ENCODE data around the gene CHRNE.

The CHRNE gene

DNA sequence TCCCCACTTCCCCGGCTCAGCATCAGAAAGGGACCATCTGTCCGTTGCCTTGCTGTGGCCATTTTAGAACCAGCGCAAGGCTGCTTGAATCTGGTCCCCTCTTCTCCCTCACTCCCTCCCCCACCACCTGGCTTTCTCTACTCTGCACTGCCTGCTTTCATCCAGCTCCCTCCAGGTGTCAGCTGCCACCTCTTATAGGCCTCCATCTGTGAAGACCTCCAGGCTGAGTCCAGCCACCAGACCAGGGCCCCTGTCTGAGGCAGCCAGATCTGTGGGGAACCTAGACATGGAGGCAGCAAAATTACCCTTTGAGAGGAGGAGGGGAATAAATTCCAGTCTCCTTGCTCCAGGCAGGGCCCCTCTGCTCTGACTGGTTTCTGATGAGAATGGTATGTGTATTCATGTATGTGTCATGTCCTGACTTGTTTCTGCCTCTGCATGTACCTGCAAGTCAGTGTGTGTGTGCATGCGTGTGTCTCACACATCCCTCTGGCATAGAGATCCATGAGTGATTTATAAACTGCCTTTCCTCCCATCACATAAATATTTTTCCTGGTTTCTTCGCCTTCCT, 48.7 kb downstream of the CHRNE start:
- DNase-seq (ENCODE audit: low read depth), result no peak

DNA sequence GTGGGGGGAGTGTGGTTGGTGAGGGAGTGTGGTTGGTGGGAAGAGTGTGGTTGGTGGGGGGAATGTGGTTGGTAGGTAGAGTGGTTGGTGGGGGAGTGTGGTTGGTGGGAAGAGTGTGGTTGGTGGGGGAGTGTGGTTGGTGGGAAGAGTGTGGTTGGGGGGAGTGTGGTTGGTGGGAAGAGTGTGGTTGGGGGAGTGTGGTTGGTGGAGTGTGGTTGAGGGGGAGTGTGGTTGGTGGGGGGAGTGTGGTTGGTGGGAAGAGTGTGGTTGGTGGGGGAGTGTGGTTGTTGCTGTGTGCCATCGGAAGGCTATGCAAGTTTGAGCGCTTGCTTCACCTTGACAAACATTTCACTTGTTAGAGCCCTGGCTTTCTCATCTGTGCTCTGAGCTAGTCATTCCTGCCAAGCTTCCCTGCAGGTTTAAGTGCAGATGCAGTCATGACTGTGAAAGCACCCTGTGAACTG, 49.7 kb downstream of the CHRNE start:
- no peak for DNase-seq (ENCODE audit: low read depth)

DNA sequence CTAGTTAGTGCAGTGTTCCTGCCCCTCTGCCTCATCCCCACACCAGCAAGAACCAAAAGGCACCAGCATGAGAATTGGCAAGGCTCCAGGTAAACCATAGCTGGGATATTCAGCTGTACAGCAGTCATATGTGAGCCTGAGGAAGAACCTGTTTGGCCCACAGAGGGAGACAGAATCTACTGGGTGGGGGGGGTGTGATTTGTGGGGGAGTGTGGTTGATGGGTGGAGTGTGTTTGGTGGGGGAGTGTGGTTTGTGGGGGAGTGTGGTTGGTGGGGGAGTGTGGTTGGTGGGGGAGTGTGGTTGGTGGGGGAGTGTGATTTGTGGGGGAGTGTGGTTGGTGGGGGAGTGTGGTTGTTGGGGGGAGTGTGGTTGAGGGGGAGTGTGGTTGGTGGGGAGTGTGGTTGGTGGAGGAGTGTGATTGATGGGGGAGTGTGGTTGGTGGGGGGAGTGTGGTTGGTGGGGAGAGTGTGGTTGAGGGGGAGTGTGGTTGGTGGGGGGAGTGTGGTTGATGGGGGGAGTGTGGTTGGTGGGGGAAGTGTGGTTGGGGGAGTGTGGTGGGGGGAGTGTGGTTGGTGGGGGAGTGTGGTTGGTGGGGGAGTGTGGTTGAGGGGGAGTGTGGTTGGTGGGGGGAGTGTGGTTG, 50.2 kb downstream of the CHRNE start:
- DNase-seq (ENCODE audit: low read depth), result no peak

DNA sequence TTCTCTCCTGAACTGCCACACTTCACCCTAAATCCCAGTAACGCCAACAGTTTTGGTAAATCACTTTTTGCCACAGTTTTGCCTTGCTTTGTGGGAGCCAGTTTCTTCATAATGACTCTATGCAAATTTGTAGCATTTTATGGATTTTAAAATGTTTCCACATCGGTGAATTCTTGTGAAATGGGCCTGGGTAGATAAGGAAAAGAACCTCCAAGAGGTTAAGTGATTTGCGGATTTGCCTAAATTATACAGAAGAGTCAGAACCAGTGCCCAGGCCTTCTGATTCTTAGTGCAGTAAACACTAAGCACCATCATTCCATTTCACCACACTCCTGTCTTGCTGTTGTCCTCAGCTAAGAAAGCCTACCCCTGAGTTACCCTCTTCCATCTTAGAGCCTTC, 51.8 kb downstream of the CHRNE start:
- DNase-seq (ENCODE audit: low read depth), result no peak

DNA sequence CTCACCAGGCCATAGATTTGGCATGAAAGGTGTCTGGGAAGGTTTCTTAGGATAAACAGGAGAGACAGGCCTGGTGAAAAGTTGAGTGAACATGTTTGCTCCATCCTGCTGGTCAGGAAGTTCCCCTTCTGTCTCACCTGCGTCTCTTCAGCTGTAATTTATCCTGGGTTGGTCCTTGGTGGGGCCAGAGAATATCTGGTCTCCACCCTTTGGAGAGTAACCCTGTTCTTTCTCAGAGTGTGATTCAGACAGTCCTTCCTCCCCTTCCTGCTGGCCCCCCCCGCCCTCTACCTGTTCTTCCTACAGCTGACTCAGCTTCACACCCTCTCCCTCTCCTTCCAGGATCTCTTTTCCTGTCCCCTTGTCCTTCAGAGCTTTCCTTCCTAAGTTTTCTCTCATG, 52.7 kb downstream of the CHRNE start:
- DNase-seq (ENCODE audit: low read depth), result no peak

DNA sequence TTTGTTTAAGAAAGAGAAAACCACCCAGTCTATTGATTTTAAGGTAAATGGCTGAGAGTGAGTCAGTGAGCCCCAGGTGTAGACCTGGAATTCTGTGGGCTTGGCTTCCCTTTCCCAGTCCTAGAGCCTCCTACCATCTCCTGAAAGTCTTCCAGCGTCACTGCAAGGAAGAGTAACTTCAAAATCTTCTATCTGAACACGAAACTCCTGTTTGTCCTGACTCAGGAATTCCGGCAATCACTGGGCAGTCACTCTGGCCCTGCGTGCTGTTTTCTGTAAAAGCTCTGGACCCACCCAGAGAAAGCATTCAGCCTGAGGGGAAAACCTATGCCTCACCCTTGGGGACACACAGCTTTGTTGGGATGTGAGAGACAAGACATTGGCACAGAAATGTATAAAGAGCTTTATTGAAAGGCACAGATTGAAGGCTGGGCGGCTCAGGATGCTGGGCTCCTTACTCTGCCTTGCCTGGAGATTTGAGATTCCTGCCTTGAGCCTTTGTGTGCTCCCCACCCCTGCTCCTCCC, 53.8 kb downstream of the CHRNE start:
- no peak for DNase-seq (ENCODE audit: low read depth)

Measured in activated gamma-delta T cell treated with anti-CD3 and anti-CD28 coated beads, Interleukin-2, amount 50 U/mL, for 16 hours (primary cell).